HG03442 (cell line): Measurements from ENCODE around the gene TCTN1.
"Not testable (repeated sequence)": the region's sequence is repeated elsewhere in the genome, so short reads cannot be mapped to it uniquely, and the experiment has no call there.

Experiments used
- ATAC-seq: cut with Tn5 transposase; IDR thresholded peaks from one replicate; pipeline ENCODE4 v1.9.1; 2021; ENCODE audit warnings: mild to moderate bottlenecking, moderate library complexity; ENCODE audit not compliant: unreplicated experiment

The TCTN1 gene

GRCh38 chr12:110613771-110614684, at the start of gene TCTN1:
TSS of gene TCTN1 (plus strand) at chr12:110614129. CDS start at chr12:110614183, 54 bp downstream.
- peak; percentile 93 for ATAC-seq

GRCh38 chr12:110564471-110564991, 49.4 kb upstream of the TCTN1 start:
- no peak for ATAC-seq

- no peak for ATAC-seq
Observed at GRCh38 chr12:110565894-110566871, 47.7 kb upstream of the TCTN1 start.

GRCh38 chr12:110566993-110567392, 46.9 kb upstream of the TCTN1 start:
- ATAC-seq: no peak

- ATAC-seq: no peak
Observed at GRCh38 chr12:110568752-110569151, 45.2 kb upstream of the TCTN1 start.

GRCh38 chr12:110569838-110570237, 44.1 kb upstream of the TCTN1 start:
- not testable (repeated sequence) for ATAC-seq

GRCh38 chr12:110570798-110571197, 43.1 kb upstream of the TCTN1 start:
- not testable (repeated sequence) for ATAC-seq

GRCh38 chr12:110574044-110574443, 39.9 kb upstream of the TCTN1 start:
- no peak for ATAC-seq

- not testable (repeated sequence) for ATAC-seq
Observed at GRCh38 chr12:110574717-110575230, 39.2 kb upstream of the TCTN1 start.

- no peak for ATAC-seq
Observed at GRCh38 chr12:110575326-110575725, 38.6 kb upstream of the TCTN1 start.

- ATAC-seq: no peak
Observed at GRCh38 chr12:110576504-110576903, 37.4 kb upstream of the TCTN1 start.

- peak; percentile 21 for ATAC-seq
Observed at GRCh38 chr12:110577864-110578693, 35.9 kb upstream of the TCTN1 start.

GRCh38 chr12:110578694-110579534, 35.0 kb upstream of the TCTN1 start:
- ATAC-seq: no peak

GRCh38 chr12:110579535-110580253, 34.2 kb upstream of the TCTN1 start:
- ATAC-seq: no peak

- ATAC-seq: no peak
Observed at GRCh38 chr12:110581931-110582275, 32.0 kb upstream of the TCTN1 start.

GRCh38 chr12:110582276-110583136, 31.4 kb upstream of the TCTN1 start:
- ATAC-seq: peak; percentile 40
